ENCODE results near the gene HIPK4. TPM values are rescaled to one million over a fixed set of nuclear protein-coding genes. Genes with fewer than 3 reads are reported as not detected.
"Not testable (repeated sequence)": the region's sequence is repeated elsewhere in the genome, so short reads cannot be mapped to it uniquely, and the experiment has no call there.

Gene HIPK4
- total RNA-seq, 1 donor from 2014 or later = not detected

DNA sequence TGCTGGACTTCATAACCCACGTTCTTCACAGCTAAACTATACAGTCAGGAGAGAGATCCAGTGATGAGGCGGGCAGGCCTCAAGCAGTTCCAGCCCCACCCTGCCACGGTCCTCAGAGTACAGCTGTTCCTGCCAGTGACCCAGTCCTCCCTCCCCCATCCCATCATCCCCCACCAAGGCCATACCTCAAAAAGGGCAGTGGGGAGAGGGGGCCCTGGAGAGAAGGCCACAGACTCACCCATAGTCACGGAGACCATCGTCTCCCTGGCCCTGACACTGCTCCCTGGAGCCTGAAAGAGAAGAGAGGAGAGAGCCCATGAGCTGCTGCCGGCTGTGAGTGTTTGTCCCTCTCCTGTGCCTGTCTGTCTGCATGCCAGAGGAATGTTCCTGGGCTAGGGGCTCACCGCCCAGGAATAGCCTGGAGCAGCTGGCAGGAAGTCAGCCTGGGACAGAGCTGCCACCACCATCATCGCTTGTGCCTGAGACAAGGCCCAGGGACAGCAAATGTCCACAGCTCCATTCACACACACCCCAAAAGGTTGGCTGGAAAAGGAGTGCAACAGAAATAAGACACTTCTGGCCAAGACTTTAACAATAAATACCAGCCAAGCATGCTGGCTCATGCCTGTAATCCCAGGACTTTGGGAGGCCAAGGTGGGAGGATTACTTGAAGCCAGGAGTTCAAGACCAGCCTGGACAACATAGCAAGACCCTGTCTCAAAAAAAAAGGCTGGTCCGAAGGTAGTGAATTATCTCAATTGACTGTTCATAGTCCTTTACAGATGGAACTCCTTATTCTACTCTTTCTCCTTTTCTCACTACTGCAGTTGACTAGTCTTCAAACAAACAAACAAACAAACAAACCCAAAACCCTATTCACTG lies 48.1 kb downstream of the HIPK4 start:
- no peak for DNase-seq (ENCODE audit: extremely low read depth, low read depth, low spot score)

DNA sequence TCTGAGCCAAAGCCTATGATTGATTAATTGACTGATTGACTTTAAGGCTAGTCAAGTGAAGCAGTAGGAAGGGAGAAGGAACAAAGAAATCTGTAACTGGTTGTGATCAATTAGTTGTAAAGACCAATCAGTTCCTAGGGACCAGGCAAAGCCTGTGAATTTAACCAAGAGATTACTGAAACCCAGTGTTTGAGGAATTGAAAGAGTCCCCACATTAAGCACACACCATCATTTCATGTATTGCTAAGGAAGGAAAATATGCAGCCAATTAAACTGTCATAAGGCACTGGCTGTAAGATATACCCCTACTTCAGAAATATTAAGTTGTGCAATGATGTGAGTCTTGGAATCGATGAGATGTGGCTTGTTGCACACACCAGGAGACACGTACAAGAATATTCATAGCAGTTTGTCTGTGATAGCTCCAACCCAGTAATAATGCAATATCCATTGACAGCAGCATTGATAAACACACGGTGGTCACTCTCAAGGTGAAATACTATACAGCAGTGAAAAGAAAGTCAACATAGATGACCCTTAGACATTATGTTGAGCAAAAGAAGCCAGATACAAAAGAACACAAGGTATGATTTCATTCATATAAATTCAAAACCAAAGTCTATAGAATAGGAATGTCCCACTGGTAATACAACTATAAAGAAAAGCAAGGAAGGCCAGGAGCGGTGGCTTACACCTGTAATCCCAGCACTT lies 50.8 kb downstream of the HIPK4 start:
- no peak for DNase-seq (ENCODE audit: extremely low read depth, low read depth, low spot score)

DNA sequence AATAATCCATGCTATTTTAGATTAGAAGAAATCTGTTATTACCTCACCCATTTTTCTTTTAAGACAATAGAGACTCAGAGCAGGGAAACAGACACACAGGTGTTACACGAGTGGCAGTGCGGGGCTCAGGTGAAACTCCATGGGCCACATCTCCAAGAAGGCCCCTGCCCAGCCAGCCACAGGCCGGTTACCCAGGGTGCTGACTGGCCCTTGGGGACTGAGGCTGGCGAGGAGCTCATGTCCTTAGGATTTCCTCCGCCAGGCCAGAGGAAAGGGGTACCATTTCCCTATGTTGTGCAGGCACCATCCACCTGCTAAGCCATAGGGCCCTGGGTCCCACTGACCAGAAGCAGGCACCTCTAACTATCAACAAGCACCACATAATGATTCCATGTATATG lies 52.4 kb downstream of the HIPK4 start:
- no peak for DNase-seq (ENCODE audit: extremely low read depth, low read depth, low spot score)

DNA sequence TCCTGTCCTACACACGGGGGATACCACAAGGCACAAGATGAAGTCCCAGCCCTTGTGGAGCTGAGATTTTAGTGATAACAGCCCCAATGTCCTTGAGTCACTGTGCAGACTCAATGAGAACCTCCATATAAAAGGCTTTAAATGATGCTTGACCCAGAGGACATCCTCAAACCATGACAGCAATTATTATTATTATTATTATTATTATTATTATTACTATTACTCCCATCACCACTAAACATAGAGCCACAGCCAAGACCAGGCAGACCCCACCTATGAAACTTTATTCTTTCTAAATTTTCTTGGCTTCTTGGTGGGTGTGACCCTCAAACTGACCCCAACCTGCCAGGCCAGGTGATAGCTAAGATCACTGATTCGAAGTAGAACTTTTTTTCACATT lies 52.9 kb downstream of the HIPK4 start:
- DNase-seq (ENCODE audit: extremely low read depth, low read depth, low spot score) = no peak

DNA sequence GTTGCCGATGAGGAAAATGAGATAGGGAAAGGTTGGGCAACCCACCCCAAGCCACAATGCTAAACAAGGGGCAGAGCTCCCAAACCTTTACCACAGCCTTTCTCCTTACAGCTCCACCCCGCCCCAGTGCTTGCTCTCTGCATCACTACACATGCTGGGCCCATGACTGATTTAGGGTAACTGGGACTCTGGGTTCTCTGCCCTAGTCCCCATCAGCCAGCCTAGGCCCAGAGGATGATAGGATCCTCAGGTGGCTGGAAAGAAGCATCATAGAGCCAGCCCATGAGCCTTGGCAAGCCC lies 53.4 kb downstream of the HIPK4 start:
- DNase-seq (ENCODE audit: extremely low read depth, low read depth, low spot score) = no peak

DNA sequence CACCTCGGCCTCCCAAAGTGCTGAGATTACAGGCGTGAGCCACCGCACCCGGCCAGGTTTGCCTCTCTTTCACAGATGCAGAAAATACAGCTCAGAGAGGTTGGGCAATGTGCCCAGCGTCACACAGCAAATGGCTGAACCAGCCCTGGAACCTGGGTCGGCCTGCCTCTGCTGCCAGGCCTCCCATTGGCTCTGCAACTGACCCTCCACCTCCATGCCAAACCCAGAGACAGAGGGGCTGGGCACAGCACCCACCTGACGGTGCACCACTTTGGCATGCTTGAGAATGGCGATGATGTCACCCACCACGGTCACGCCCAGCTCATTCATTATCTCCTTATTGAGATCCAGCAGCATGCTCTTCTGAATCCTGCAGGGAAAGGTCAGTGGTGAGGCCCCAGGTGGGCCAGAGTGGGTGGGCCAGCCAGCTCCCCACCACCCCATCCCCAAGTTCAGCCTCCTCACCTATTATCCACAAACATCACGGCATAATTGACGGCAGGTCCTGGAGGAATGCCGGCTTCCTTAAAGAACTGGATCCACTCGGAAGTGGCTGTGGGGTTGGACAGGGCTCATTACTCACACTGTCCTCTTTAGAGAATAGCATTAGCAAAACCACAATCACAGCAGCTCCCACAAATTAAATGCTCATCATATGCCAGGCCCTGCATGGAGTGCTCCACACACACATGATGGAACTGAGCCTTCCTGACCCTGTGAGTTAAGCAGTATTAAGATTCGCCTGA lies 54.0 kb downstream of the HIPK4 start:
- DNase-seq (ENCODE audit: extremely low read depth, low read depth, low spot score) = no peak

DNA sequence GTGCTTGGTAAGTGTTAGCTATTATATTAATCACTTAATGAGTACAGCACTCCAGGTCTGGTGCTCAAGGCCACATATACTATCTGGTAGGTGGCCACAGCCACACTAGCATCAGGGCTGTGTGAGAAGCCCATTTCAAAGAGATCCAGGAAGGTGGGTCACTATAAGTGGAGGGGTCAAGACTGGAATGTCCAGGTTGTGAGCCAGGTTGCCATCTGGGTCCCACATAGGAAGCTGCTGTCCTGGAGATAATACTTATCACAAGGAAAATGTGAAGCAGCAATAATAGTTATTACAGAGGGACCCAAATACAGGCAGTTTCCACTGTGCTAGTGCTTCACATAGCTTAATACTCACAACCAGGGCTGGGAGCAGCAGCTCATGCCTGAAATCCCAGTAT lies 54.9 kb downstream of the HIPK4 start:
- no peak for DNase-seq (ENCODE audit: extremely low read depth, low read depth, low spot score)

DNA sequence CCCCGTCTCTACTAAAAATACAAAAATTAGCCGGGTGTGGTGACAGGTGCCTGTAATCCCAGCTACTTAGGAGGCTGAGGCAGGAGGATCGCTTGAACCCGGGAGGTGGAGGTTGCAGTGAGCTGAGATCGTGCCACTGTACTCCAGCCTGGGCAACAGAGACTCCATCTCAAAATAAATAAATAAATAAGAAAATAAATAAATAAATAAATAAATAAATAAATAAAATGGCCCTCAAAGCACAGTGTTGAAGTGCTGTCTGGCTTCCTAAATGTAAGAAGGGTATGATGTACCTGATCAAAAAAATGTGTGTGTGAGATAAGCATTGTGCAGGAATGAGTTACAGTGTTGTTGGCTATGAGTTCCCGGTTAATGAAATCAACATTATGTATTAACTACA lies 56.9 kb downstream of the HIPK4 start:
- not testable (repeated sequence) for DNase-seq (ENCODE audit: extremely low read depth, low read depth, low spot score)

DNA sequence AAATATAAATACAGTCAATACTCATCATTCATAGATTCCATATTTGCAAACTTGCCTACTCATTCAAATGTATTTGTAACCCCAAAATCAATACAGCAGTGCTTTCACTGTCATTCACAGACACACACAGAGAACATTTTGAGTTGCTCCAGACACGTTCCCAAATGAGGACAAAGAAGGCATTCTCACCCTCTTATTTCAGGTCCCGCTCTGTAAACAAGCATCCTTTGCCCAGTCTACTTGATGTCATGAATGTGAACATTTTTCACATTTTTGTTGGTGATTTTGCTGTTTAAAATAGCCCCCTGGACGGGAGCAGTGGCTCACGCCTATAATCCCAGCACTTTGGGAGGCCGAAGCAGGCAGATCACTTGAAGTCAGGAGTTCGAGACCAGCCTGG lies 57.3 kb downstream of the HIPK4 start:
- no peak for DNase-seq (ENCODE audit: extremely low read depth, low read depth, low spot score)

DNA sequence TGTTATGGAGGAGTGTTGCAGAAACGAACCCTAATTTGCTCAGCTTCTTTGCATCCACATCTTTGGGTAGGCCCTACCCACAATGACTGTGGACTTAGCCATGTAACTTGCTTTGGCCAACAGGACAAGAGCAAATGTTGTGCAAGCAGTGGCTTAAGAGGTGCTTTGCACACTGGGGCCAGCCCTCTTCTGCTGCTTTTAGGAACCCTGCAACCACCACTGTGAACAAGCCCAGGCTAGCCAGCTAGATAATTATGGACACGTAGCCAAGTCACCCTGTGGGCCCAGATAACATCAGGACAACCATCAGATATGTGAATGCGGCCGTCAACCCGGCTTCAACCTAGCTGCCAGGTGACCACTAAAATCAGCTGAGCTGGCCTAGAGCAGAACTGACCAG lies 58.9 kb downstream of the HIPK4 start:
- DNase-seq (ENCODE audit: extremely low read depth, low read depth, low spot score) = no peak

Other genes with a start within 250 kb of the HIPK4 start
- gene MAP3K10, start 198.8 kb downstream of the HIPK4 start, total RNA-seq = 12.0 and 21.7 TPM in 2 replicates
- not detected in 2 replicates for gene TTC9B, start 171.8 kb downstream of the HIPK4 start, total RNA-seq
- not detected in 2 replicates for gene CCNP, start 163.5 kb downstream of the HIPK4 start, total RNA-seq
- gene AKT2, start 104.8 kb downstream of the HIPK4 start, total RNA-seq = 33.8 and 38.6 TPM in 2 replicates
- 6.9 and 13.1 TPM in 2 replicates for gene C19orf47, start 41.8 kb downstream of the HIPK4 start, total RNA-seq
- 505 and 567 TPM in 2 replicates for gene PLD3, start 41.5 kb downstream of the HIPK4 start, total RNA-seq
- 1.3 and 2.4 TPM in 2 replicates for gene PRX, start 23.2 kb upstream of the HIPK4 start, total RNA-seq
- 13.2 and 17.3 TPM in 2 replicates for gene SERTAD1, start 35.8 kb upstream of the HIPK4 start, total RNA-seq
- gene SERTAD3, start 54.2 kb upstream of the HIPK4 start, total RNA-seq = 15.8 and 18.8 TPM in 2 replicates
- gene BLVRB, start 75.6 kb upstream of the HIPK4 start, total RNA-seq = 70.8 and 92.6 TPM in 2 replicates
- gene SPTBN4, start 76.8 kb upstream of the HIPK4 start, total RNA-seq = 1.4 TPM in 1 of 2 replicates, not detected in the other
- gene SHKBP1, start 186.7 kb upstream of the HIPK4 start, total RNA-seq = 91.0 and 91.4 TPM in 2 replicates
- gene LTBP4, start 211.2 kb upstream of the HIPK4 start, total RNA-seq = 29.2 and 35.0 TPM in 2 replicates

All from glomerular endothelial cell (primary cell).